ENCODE data around the gene S100A6.
"Not testable (repeated sequence)": the region's sequence is repeated elsewhere in the genome, so short reads cannot be mapped to it uniquely, and the experiment has no call there.

Gene S100A6

GRCh38 chr1:153563991-153564390 is 28.2 kb upstream of the S100A6 start:
- no peak for DNase-seq (ENCODE audit: low read depth)

GRCh38 chr1:153563483-153563901 is 27.7 kb upstream of the S100A6 start:
- DNase-seq (ENCODE audit: low read depth): no peak

- DNase-seq (ENCODE audit: low read depth): not testable (repeated sequence)
Observed at GRCh38 chr1:153562021-153562420, 26.2 kb upstream of the S100A6 start.

GRCh38 chr1:153561466-153561985 is 25.7 kb upstream of the S100A6 start:
- DNase-seq (ENCODE audit: low read depth): no peak

- DNase-seq (ENCODE audit: low read depth): no peak
Observed at GRCh38 chr1:153560771-153561465, 25.1 kb upstream of the S100A6 start.

- DNase-seq (ENCODE audit: low read depth): no peak
Observed at GRCh38 chr1:153560241-153560640, 24.4 kb upstream of the S100A6 start.

- DNase-seq (ENCODE audit: low read depth): no peak
Observed at GRCh38 chr1:153557877-153558276, 22.1 kb upstream of the S100A6 start.

GRCh38 chr1:153556348-153556747 is 20.6 kb upstream of the S100A6 start:
- DNase-seq (ENCODE audit: low read depth): no peak

- DNase-seq (ENCODE audit: low read depth): no peak
Observed at GRCh38 chr1:153553830-153554541, 18.2 kb upstream of the S100A6 start.

GRCh38 chr1:153553096-153553495 is 17.3 kb upstream of the S100A6 start:
- DNase-seq (ENCODE audit: low read depth): no peak

- no peak for DNase-seq (ENCODE audit: low read depth)
Observed at GRCh38 chr1:153552335-153552734, 16.5 kb upstream of the S100A6 start.

- DNase-seq (ENCODE audit: low read depth): no peak
Observed at GRCh38 chr1:153550827-153551500, 15.2 kb upstream of the S100A6 start.

- no peak for DNase-seq (ENCODE audit: low read depth)
Observed at GRCh38 chr1:153550398-153550758, 14.6 kb upstream of the S100A6 start.

- DNase-seq (ENCODE audit: low read depth): no peak
Observed at GRCh38 chr1:153549741-153550397, 14.1 kb upstream of the S100A6 start.

GRCh38 chr1:153548722-153549688 is 13.2 kb upstream of the S100A6 start, which contains the start of gene S100A3:
TSS of gene S100A3 (minus strand) at chr1:153549258. CDS start at chr1:153548485, 773 bp downstream.
- DNase-seq (ENCODE audit: low read depth): no peak

GRCh38 chr1:153547560-153548551 is 12.1 kb upstream of the S100A6 start:
- DNase-seq (ENCODE audit: low read depth): no peak

GRCh38 chr1:153546796-153547559 is 11.2 kb upstream of the S100A6 start:
- DNase-seq (ENCODE audit: low read depth): no peak

GRCh38 chr1:153546371-153546770 is 10.6 kb upstream of the S100A6 start:
- no peak for DNase-seq (ENCODE audit: low read depth)

All from activated T-cell treated with anti-CD3 and anti-CD28 coated beads for 1 hour (primary cell).